Measurements from ENCODE around the gene FLACC1.

FLACC1 gene

DNA sequence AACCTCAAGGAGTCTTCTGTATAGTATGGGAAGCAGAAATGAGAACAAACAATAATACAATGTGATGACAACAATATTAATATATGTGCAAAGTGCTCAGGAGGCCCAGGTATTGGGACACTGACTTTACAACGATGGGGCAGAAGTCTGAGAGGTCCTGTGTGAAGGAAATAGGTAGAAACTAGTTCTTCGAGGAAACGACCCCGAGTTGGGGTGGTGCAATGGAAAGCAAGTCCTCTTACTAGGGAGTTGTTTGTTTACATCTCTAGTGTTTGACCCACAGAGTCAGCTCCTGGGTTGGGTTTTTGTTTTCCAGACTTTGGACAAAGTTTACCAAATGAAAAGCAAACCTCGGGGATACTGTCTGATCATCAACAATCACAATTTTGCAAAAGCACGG lies 80.6 kb downstream of the FLACC1 start:
- no peak for DNase-seq (ENCODE audit: low read depth)

DNA sequence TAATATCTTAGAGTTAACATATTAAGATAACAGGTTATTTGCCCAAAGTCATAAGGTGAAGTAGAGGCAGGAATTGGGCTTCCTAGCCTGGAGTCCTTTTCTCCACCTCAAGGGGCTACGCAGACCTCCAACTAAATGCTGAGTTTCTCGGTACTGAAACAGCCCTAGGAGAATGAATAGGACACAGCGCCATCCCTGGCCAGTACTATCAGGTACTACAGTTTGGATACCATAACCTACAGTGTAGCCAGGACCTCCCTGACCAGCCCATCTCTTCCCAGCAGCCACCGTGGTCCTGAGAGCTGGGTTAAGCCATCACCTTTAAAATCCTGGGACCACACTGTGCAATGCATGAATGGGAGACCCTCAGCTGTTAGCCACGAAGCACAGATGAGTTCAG lies 81.2 kb downstream of the FLACC1 start:
- DNase-seq (ENCODE audit: low read depth), result no peak

DNA sequence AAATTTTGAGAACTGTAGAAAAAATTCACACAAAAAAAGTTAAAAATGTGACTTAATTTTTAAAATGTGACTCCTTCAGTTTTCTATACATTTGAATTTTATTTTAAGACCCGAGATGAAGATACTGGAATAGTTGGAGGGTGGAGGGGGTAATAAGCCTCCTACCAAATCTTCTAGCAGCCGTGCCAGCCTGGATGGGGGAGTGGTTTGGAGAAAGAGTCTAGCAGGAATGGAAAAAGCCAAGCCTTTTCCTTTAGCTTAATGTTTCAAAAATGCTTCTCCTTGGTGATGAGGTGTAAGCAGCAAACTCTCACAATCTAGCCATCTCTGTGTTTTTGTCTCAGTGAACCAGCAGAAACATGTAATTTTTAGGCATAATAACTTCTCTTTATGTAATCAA lies 82.1 kb downstream of the FLACC1 start:
- no peak for DNase-seq (ENCODE audit: low read depth)

DNA sequence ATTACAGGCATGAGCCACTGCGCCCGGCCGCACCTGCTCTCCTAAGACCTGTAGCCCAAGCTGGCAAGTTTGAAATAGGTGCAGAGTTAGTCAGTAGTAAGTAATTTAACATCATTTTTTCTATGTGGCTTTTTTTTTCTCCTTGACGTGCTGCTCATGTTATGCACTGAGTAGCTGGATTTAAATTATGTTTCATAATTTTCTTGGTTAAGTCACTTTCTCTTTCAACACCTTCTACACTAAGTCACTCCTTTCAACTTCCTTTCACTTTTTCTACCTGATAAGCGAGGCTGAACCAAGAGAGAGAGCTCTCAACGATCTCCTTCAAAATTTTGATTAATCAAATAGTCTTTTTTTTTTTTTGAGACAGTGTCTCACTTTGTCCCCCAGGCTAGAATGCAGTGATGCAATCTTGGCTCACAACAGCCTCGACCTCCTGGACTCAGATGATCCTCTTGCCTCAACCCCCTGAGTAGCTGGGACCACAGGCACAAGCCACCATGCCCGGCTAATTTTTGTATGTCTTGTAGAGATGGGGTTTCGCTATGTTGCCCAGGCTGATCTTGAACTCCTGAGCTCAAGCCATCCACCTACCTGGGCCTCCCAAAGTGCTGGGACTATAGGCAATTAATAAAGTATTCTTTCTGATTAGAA lies 83.7 kb downstream of the FLACC1 start:
- DNase-seq (ENCODE audit: low read depth), result no peak

DNA sequence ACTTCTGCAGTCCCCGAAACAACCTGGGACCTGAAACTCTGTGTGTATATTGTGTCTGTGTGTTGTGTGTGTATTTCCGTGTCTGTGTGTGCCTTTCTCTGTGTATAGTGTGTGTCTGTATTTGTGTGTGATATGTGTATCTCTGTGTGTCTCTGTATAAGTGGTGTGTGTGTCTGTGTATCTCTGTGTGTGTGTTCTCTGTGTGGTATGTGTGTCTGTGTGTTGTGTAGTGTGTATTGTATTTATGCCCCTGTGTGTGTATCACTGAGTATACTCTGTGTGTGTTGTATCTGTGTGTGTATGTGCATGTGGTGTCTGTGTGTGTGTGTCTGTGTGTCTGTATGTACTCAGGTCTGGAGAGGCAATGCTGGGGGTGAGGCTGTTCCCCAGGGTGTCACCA lies 85.2 kb downstream of the FLACC1 start:
- no peak for DNase-seq (ENCODE audit: low read depth)

DNA sequence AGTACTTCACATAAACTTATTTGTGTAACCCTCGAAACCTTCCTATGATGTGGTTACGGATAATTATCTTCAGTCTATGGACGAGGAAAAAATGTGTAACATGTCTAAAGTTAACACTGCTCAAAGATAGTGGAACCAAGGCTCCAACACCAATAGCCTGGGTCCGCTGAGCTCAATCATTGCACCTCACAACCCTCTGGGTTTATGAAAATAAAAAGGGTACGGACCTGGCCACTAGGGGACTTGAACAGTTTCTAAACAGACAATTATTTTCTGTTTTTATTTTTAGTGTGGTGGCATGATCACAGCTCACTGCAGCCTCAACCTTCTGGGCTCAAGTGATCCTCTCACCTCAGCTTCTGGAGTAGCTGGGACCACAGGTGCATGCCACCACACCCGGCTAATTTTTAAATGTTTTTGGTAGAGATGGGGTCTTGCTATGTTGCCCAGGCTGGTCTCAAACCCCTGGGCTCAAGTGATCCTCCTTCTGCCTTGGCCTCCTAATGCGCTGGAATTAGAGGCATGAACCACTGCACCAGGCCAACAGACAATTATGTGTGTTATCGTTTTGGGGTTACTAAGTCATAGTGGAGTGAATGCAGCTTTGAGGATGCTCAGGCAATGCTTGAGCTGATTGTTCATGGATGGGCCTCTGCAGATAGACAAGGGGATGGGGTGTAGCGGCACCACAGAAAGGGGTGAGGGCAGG lies 86.7 kb downstream of the FLACC1 start:
- no peak for DNase-seq (ENCODE audit: low read depth)

DNA sequence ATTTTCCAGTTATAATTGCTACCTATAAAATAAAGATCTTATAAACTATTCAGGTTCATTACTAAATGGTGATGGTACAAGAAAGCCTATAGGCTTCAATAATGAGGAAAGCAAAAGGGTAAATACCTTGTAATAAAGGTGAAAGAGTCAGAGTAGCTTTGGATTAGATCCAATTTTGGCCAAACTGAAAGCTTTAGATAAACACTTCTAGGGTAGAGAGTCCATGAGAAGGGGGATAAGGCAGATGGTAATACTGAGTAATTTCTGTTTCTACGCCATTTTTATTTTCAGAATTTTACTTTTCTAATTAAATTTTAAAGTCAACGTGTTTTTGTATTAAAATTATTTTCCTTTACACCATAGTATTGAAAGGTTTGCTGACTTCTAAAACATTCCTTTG lies 87.4 kb downstream of the FLACC1 start:
- DNase-seq (ENCODE audit: low read depth), result no peak

DNA sequence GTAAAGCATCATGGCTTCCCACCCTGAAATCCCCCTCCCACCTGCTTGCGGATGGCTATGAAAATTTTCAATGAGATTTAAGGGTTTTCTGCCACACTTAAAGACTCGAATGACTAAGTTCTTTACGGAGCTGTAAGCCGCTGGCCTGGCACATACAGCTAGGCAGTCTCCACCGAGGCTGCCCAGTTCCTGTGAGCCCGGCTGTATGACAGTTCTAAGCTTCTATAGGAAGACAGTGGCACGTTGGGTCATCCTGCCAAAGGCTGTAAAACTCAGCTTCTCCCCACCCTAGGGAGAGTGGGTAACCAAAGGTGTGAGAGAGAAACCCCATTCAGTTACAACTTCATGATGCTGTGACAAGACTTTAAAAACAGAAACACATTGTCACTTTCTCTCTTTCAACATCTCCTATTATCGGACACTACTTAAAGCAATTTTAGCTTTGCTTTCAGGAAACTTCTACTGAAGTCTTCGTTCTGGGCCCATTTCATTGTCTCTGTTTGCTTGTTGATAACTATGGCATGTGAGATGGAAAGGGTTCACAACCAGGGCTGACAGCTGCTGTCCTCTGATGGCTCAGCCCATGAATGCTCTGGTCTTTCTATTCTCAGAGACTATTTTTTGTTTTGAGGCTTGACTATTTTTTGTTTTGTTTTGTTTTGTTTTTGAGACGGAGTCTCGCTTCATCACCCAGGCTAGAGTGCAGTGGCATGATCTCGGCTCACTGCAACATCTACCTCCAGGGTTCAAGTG lies 89.7 kb downstream of the FLACC1 start:
- no peak for DNase-seq (ENCODE audit: low read depth)

DNA sequence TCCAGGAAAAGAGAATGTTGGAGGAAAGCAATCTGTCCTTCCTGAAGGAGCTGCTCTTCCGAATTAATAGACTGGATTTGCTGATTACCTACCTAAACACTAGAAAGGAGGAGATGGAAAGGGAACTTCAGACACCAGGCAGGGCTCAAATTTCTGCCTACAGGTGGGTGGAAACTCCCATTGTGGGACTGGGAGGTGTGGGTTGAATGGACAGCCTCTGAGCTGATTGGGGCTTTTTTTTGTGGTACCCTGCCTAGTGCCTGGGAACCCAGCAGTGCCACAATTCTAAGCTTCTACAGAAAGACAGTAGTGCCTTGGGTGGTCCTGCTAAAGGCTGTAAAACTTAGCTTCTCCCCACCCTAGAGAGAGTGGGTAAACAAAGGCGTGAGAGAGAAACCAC lies 90.5 kb downstream of the FLACC1 start:
- DNase-seq (ENCODE audit: low read depth), result no peak

DNA sequence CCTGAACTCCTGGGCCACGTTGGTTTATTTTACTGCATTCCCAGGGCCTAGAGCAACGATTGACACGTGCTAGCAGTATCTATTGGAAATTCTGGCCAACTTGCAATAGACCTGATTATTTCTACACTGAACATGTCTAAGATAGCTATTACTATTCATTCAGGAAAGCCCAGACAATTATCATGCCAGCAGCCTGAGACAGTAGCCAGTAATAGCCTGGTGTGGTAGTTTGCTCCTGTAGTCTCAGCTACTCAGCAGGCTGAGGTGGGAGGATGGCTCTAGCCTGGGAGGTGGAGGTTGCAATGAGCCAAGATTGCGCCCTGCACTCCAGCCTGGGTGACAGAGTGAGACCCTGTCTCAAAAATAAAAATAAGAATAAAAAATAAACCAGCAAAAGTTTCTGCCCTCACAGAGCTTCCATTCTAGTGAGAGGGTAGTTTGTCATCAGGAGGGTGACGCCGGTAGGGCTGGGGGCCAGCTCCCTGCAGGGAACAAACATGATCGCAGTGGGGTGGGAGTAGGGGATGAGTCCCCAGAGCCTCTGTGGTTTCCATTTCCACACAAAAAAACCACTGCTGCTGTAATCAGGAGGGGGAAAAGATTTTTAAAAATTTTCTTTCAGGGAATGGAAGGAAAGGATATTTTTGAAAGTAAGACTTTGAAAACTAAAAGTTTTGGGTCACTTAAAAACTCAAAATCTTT lies 92.5 kb downstream of the FLACC1 start:
- DNase-seq (ENCODE audit: low read depth), result no peak

DNA sequence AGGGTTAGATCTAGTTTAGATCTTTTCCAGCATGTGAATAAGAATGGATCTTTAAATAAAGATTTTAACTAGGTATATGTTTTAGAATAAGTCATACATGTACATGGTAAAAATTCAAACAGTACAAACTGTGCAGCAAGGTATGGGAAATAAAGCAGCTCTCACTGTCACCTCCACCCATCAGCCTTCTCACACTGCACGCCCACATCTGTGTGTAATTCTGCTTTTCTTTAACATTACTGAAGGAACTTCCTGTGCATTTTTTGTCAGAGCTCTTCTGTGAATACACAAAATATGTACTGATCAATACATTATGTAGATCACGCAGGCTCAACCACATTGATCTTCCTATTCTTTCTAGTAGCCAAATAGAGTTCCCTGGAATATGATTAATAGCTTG lies 93.4 kb downstream of the FLACC1 start:
- no peak for DNase-seq (ENCODE audit: low read depth)

DNA sequence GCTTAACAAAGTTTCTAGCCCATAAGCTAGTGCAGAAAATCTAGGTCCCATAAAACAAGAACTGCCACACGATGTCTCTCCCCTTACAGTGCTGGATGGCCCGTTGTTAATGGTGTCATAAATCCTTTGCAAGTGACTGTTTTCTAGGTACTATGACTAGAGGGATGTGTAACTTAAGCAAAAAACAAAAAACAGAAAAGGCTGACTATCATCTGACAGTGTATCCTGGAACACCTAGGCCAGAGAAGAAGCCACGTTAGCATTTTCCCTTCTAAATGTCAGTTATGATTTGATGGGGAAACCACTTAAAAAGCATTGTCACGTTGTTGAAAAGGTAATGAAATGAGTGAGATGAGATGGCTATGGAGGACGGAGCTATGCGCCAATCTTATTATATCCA lies 94.4 kb downstream of the FLACC1 start:
- no peak for DNase-seq (ENCODE audit: low read depth)

DNA sequence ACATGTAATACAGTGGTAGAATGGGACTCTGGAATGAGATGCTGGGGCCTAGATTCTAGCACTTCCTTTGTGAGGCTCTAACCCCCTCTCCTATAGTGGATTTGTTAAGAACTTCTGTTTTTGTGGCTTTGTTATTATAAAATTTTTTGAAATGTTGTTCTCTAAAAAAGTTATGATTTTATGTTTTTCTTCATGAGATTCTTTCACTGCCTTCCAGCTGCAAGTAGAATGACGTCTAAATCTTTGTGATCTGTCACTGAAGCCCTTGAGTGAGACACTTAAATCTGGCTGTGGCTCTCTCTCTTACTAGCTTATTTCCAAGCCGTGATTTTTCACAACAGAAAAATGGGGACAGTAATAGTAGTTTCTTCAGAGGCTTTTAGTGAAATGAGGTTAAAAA lies 95.2 kb downstream of the FLACC1 start:
- DNase-seq (ENCODE audit: low read depth), result no peak

DNA sequence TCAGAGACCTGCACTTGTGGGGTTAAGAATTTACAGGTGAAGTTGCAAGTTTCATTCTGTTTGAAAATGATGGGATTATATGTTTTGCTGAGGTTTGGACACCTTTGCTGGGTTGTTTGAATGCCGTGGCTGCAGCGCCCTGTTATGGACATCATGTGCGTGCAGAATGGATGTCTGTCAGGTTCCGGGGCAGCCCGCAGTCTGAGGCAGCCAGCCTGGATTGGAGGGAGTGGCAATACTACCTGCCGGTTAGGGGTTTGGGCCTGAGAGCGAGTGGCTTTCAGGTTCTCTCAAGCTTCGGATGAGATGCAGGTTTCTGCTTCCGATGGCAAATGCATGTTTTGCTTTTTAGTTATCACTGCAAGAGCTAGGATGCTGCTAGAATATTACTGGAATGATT lies 95.7 kb downstream of the FLACC1 start:
- no peak for DNase-seq (ENCODE audit: low read depth)

DNA sequence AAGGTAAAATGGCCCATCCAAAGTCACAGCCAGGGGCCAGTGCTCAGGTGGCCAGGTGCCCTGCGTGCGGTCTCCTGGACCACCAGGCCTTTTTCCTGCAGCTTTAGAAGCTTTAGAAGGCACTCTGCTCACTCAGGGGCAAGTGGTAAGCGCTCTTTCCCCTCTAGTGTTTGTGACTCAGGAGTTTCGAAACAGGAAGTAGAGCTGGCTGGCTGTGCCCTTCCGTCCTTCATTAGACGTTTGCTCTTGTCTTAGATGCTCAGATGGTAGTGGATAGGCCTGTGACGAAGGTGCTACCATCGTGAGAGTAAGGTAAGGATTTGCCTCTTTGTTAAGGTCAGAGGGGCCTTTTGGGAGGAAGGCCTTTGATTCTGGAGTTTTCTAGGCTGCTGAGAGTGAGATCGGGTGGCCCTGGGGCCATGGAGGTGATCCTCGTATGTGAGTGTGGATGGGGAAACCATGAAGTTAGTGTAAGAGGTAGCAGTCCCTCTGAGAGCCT lies 96.8 kb downstream of the FLACC1 start, which contains the start of gene CASP8:
Gene CASP8, plus strand, starts transcription at position 235 of the 499 bp plus-strand sequence. CDS start 5,951 bp downstream, outside the sequence.
- DNase-seq (ENCODE audit: low read depth), result no peak

DNA sequence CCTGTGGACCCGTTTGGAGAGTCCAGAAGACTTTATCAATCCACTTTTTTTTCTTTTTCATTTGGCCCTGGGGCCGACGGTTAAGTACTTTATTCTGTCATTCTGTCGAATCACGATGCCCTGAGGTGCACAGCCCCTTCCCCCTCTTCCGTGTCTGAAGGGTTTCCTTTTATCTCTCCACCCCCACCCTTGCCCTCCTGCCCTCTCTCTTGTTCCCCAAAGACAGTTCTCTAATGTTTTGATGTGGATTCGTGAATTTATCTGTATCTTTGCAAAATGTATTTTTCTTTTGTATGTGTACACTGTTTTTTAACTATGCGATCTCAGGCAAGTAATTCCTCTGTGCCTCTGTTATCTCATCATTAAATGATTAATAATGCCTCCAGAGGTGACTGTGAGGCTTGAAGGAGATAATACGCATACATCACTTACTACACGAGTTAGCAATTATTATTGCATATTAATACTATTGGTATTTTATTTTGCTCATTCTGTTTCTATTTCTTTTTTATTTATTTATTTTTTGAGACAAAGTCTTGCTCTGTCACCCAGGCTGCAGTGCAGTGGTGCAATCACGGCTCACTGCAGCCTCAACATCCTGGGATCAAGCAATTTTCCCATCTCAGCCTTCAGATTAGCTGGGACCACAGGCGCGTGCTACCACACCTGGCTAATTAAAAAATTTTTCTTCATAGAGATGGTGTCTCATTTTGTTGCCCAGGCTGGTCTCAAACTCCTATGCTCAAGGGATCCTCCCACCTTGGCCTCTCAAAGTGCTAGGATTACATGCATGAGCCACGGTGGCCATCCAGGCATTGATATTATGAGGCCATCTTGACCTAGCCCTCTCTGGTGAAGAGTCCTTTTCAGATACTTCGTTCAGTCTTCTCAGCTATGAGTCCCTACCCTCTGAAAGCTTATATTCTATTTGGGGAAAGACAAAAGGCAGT lies 98.2 kb downstream of the FLACC1 start:
- DNase-seq (ENCODE audit: low read depth), result no peak

DNA sequence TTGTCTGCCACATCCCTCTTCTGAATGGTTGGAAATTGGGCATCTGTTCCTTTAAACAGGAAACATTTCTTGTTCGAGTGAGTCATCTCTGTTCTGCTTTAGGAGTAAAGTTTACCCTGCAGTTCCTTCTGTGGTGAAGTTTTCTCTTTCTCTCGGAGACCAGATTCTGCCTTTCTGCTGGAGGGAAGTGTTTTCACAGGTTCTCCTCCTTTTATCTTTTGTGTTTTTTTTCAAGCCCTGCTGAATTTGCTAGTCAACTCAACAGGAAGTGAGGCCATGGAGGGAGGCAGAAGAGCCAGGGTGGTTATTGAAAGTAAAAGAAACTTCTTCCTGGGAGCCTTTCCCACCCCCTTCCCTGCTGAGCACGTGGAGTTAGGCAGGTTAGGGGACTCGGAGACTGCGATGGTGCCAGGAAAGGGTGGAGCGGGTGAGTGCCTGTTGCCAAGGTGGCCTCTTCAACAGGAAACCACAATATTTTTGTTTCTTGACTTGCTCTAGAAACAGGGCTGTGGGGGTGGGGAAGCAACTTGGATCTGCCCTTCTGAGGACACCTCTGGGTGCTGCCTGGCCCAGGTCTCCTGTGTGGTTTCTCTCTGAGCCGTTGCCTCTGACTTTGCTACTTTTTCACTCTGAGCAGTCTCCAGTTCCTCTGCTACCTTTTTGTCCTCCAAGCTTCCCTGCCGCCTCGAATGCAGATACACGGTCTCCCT lies 99.0 kb downstream of the FLACC1 start:
- DNase-seq (ENCODE audit: low read depth), result peak; percentile 50

DNA sequence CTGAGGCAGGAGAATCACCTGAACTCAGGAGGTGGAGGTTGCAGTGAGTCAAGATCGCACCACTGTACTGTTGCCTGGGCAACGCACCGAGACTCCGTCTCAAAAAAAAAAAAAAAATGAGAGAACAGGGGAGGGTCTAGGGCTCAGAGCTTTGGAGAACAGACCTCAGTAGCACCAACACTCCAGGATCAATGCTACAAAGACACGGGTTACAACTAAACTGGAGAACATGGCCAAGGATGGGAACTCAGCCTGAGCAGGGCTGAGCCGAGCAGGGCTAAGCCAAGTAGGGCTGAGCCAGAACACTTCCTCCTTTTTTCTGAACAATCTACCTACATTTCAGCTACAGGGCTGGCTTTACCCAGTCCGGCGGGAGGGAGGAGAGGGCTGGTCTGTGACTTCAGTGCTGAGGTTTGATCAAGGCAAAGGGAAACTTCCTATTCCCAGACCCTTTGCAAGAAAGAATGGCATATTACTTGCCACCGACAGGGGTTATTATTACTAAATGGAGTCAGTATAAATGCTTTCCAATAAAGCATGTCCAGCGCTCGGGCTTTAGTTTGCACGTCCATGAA lies 99.7 kb downstream of the FLACC1 start:
- no peak for DNase-seq (ENCODE audit: low read depth)

DNA sequence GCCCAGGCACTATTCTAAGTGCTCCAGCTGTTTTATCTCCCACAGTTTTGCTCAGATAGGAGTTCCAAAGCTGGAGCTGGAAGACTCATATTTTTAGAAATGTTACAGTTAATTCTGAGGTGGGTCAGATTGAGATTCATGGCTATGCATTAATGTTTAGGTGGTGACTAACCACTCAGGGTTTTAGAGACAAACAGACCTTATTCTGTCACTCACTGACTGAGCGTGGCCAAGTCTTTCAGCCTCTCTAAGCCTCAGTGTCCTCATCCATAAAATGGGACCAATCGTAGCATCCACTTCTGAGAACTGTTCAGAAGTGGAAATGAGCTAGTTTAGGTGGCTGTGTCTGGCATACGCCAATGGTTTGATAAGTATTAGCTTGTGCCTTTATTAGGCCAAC lies 101.1 kb downstream of the FLACC1 start:
- DNase-seq (ENCODE audit: low read depth), result no peak

DNA sequence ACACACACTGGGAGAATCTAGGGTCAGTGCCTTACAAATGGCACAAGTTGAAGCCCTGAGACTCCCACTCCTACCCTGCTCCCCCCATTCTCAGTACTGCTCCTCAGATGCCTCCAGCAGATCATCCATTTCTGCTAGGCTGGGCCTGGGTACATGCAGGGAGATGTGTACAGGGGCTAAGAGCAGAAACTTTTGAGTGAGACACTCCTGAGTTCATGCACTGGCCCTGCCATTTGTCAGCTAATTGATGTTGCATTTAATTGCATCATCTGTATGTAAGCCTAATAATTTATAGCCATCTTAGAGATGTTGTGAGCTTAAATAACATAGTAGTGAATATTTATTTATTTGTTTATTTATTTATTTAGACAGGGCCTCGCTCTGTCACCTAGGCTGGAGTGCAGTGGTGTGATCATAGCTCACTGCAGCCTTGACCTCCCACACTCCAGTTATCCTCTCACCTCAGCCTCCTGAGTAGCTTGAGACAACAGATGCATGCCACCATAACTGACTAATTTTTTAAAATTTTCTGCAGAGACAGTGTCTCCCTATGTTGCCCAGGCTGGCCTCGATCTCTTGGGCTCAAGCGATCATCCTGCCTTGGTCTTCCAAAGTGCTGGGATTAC lies 101.6 kb downstream of the FLACC1 start:
- DNase-seq (ENCODE audit: low read depth), result no peak
